ENCODE measurements around the gene SLC43A3.
A peak's percentile ranks its signal among the peaks of the same experiment; 100 is the strongest.
"Not testable (repeated sequence)": the region's sequence is repeated elsewhere in the genome, so short reads cannot be mapped to it uniquely, and the experiment has no call there.

SLC43A3 gene

GRCh38 chr11:57403802-57404147 lies 23.1 kb downstream of the SLC43A3 start:
- DNase-seq: no peak

- not testable (repeated sequence) for DNase-seq
These were observed 23.7 kb downstream of the SLC43A3 start for GRCh38 chr11:57403003-57403801.

GRCh38 chr11:57402188-57403002 lies 24.5 kb downstream of the SLC43A3 start:
- no peak for DNase-seq

GRCh38 chr11:57399972-57400578 lies 26.8 kb downstream of the SLC43A3 start:
- DNase-seq: no peak

GRCh38 chr11:57399221-57399620 lies 27.7 kb downstream of the SLC43A3 start:
- no peak for DNase-seq

GRCh38 chr11:57397394-57397990 lies 29.4 kb downstream of the SLC43A3 start:
- DNase-seq: no peak

GRCh38 chr11:57396744-57397143 lies 30.2 kb downstream of the SLC43A3 start:
- DNase-seq: no peak

- no peak for DNase-seq
These were observed 30.9 kb downstream of the SLC43A3 start for GRCh38 chr11:57395905-57396623.

GRCh38 chr11:57394203-57394965 lies 32.5 kb downstream of the SLC43A3 start:
- DNase-seq: no peak

GRCh38 chr11:57392763-57393105 lies 34.2 kb downstream of the SLC43A3 start:
- no peak for DNase-seq

- no peak for DNase-seq
These were observed 34.7 kb downstream of the SLC43A3 start for GRCh38 chr11:57392066-57392762.

- DNase-seq: no peak
These were observed 35.4 kb downstream of the SLC43A3 start for GRCh38 chr11:57391539-57391938.

GRCh38 chr11:57391111-57391510 lies 35.8 kb downstream of the SLC43A3 start:
- no peak for DNase-seq

GRCh38 chr11:57390535-57390934 lies 36.4 kb downstream of the SLC43A3 start, which contains the start of gene PRG2:
Gene PRG2, minus strand, starts transcription at chr11:57390650. Its CDS starts 706 bp downstream, at chr11:57389944.
- DNase-seq: no peak

GRCh38 chr11:57387289-57388030 lies 39.5 kb downstream of the SLC43A3 start:
- peak; percentile 3 for DNase-seq

GRCh38 chr11:57386178-57386940 lies 40.6 kb downstream of the SLC43A3 start:
- no peak for DNase-seq

- DNase-seq: no peak
These were observed 45.9 kb downstream of the SLC43A3 start, which contains the start of gene PRG3 for GRCh38 chr11:57380975-57381374. Gene PRG3, minus strand, starts transcription at chr11:57381150. Its CDS starts 442 bp downstream, at chr11:57380708.

- no peak for DNase-seq
These were observed 47.2 kb downstream of the SLC43A3 start for GRCh38 chr11:57379732-57380131.

GRCh38 chr11:57378186-57378585 lies 48.7 kb downstream of the SLC43A3 start:
- DNase-seq: no peak

Data from fibroblast of skin of scalp (primary cell).